ENCODE data around the gene SMIM8.
"Not testable (repeated sequence)": the region's sequence is repeated elsewhere in the genome, so short reads cannot be mapped to it uniquely, and the experiment has no call there.

The SMIM8 gene, protein sequence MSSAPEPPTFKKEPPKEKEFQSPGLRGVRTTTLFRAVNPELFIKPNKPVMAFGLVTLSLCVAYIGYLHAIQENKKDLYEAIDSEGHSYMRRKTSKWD

GRCh38 chr6:87322304-87323212, at the start of gene SMIM8:
Gene SMIM8 (plus strand): TSS chr6:87322588. CDS start chr6:87337032, 14,444 bp downstream.
- DNase-seq (ENCODE audit: low spot score), result peak; percentile 64

DNA sequence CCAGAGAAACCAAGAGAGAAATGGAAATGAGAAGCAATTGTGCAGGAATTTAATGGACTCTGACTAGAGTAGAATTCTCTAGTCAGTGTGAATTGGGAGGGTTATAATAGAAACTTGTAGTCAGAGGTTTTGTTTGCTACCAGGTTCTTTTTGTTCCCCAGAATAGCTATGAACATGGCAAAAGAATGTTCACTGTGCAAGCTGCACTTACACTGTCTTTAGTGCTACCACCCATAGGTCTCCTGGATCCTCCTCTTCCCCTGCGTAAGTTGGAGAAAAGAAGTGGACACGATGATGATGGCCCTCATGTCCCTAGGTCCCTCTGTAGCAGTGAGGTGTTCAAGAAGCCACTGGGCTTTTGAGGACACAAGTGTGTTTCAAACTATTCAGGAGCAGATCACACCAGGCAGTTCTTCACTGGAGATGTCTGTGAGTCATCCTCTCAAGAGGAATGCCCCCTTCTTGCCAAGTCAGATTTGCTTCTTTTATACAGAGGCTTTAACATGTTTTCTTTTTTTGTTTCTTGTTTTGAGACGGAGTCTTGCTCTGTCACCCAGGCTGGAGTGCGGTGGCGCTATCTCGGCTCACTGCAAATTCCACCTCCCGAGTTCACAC, 47.6 kb upstream of the SMIM8 start:
- DNase-seq (ENCODE audit: low spot score), result peak; percentile 20

GRCh38 chr6:87276624-87277023, 45.8 kb upstream of the SMIM8 start:
- no peak for DNase-seq (ENCODE audit: low spot score)

GRCh38 chr6:87277123-87277522, 45.3 kb upstream of the SMIM8 start:
- DNase-seq (ENCODE audit: low spot score), result no peak

GRCh38 chr6:87279196-87279595, 43.2 kb upstream of the SMIM8 start:
- no peak for DNase-seq (ENCODE audit: low spot score)

GRCh38 chr6:87281426-87281825, 41.0 kb upstream of the SMIM8 start:
- no peak for DNase-seq (ENCODE audit: low spot score)

GRCh38 chr6:87282743-87283142, 39.6 kb upstream of the SMIM8 start:
- no peak for DNase-seq (ENCODE audit: low spot score)

DNA sequence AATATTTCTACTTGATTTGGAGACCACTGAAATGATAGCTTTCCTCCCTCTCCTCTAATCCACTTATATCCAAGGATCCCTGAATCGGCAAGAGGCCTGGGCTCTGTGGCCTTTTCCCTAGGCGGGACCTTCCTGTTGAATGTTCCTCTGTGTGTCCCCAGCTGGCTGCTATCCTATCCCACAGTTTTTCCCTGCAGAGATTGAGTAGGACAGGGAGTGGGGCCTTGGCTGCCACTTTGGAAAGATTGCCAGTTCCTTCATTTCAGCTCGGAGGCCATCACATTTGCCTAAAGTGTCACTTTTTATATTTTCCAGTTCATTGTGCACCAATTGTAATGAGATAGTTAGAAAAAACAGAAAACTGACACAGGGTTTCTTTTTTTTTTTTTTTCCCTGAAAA, 38.9 kb upstream of the SMIM8 start:
- DNase-seq (ENCODE audit: low spot score), result no peak

- peak; percentile 66 for DNase-seq (ENCODE audit: low spot score)
These were observed 35.1 kb upstream of the SMIM8 start for GRCh38 chr6:87287251-87287650.

DNA sequence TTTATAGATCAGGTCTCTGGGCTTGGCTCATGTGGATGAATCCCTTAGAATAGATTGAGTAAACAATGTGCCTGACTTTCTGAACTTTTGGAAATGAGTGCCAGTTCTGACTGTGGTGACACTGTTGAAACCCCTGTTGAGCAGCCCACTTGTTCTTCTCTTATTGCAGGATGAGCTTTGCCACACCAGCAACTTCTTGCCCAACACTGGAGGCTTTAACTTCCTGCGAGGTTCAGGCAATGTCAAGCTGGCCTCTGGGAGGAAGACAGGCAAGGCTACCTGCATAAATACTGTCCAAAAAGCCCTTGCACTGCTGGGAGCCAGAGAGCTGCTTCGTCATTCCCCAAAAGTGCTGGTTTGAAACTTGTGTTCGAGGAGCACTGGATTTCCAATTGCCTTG, 32.8 kb upstream of the SMIM8 start:
- DNase-seq (ENCODE audit: low spot score), result no peak

DNA sequence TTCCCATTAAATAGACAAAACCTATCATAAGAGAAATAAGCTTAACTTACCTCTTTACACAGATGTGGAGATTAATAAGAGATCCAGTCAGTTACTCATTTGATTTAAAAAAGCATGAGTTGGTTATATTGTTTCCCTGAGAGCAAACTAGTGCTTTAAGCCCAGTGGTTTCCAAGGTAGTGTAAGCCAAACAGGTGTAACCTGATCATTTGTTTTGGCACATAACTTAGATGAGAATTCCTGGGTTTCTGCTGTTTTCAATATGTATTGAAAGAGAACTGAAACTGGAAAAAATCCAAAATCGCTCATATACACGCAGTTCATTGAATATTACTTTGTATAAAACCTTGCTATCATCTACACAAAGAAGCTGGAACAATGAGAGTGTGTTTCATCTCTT, 30.5 kb upstream of the SMIM8 start:
- no peak for DNase-seq (ENCODE audit: low spot score)

DNA sequence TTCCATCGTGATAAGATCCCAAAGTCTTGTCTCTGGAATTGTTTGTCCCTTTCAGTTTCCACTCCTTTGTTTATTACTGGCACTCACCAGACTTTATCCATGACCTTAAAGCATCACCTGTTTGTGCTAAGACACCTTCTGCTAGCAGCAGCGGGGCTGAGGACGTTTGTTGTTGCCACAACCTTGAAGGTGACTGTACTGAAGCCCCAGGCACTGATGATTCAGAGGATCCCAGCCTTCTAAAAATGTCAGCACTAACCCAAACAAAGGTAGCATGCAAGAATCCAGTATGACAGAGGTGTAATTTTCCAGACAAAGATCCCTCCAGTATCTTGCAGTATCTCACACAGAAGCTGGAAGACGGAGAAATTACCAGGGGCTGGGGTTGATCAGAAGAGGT, 28.9 kb upstream of the SMIM8 start:
- no peak for DNase-seq (ENCODE audit: low spot score)

DNA sequence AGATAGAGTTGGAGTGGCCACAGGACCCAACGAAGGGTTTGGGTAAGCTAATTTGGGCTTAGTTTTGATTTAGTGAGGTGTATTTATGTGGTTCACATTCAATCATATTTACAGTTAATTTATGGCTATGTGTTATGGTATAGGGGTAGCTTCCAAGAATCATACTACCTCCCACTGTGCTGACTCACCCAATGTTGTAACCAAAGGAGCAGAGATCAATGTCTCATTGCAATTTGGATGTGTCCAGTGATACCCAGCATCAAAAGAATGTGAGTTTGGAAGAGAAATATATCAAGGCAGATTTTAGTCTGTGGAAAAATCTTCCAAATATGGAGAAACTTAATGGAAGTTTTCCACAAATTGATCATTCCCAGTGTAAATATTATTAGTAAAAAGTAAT, 25.3 kb upstream of the SMIM8 start:
- no peak for DNase-seq (ENCODE audit: low spot score)

GRCh38 chr6:87301277-87301676, 21.1 kb upstream of the SMIM8 start:
- not testable (repeated sequence) for DNase-seq (ENCODE audit: low spot score)

DNA sequence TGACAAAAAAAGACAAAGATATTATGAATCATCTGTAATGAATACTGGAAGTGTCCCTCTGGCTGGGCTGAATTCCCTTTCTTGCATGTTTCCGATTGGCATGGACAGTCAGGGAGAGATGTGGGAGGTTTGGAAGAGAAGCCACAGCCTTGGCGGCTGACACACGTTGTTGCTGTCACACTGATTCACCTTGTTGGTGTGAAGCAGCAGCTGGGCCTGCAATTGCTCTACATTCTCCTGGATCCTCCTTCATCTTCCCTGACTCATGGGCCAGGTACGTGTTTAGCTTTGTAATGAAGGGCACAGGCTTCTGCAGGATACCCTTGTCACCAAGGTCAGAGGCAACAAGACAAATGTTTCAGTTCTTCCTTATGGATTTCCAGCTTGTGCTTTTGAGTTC, 13.4 kb upstream of the SMIM8 start:
- DNase-seq (ENCODE audit: low spot score), result no peak

DNA sequence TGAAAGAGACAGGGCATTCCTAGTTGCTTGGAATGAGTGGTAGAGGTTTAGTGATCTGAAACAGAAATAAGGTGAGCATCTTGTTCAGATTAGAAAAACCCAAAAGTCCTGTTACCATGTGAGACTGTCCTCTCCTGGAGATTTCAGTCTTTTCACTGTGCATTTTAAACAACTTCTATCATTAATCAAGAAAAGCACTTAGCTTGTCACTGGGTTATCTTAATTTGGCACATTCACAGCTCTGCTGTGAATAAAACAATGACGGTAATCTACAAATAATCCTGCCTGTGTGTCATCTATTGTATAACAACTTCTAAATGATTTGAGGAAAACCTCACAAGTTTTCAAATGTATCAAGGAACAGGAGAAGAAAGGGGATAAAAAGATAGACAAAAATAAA, 9.5 kb upstream of the SMIM8 start:
- DNase-seq (ENCODE audit: low spot score), result no peak

DNA sequence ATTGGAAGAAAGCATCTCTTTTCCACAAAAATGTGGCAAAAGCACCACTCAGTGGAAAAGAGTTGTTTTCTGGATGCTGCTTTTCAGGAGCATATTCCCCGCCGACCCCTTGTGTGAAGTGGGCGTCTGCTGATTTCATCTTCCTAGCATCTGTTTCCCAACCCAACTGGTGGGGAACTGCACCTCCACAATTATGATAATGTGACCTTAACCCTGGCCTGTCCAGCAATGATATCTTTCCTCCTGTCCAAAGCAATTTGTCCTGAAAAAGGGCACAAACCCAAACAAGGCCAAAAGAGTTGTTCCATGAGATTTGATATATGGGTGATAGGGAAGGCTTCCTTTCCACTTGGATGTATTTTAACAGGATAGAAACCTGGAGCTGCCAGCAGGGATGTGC, 7.3 kb upstream of the SMIM8 start:
- DNase-seq (ENCODE audit: low spot score), result no peak

- DNase-seq (ENCODE audit: low spot score), result no peak
These were observed 3.0 kb upstream of the SMIM8 start for GRCh38 chr6:87319271-87319987.

- DNase-seq (ENCODE audit: low spot score), result not testable (repeated sequence)
These were observed 1.5 kb downstream of the SMIM8 start for GRCh38 chr6:87323880-87324279.

GRCh38 chr6:87330961-87331360, 8.6 kb downstream of the SMIM8 start:
- no peak for DNase-seq (ENCODE audit: low spot score)

- no peak for DNase-seq (ENCODE audit: low spot score)
These were observed 10.6 kb downstream of the SMIM8 start for GRCh38 chr6:87333033-87333432.

- DNase-seq (ENCODE audit: low spot score), result no peak
These were observed 11.3 kb downstream of the SMIM8 start for GRCh38 chr6:87333591-87334181.

Measured in COLO829 (cell line).